Neuronal stem cell (in vitro differentiated cells): ENCODE data around the gene SHH.

Source experiments
- DNase-seq: peaks from one replicate; pipeline ENCODE4 v3.0.0-alpha.2; 2013; ENCODE audit warnings: low spot score
- H2AFZ ChIP-seq: one replicate; pipeline ENCODE4 v1.6.1; 2013; ENCODE audit warnings: mild to moderate bottlenecking, low read length, inconsistent platforms
- H2AK5ac ChIP-seq: 2 replicates; pipeline ENCODE4 v1.6.1; 2013; ENCODE audit warnings: low read depth, mild to moderate bottlenecking, inconsistent platforms, low read length, moderate library complexity, mixed read lengths
- H2BK120ac ChIP-seq: 2 replicates; pipeline ENCODE4 v1.6.1; 2013; ENCODE audit warnings: low read depth, mild to moderate bottlenecking, inconsistent platforms, low read length, moderate library complexity, mixed read lengths
- H2BK12ac ChIP-seq: one replicate; pipeline ENCODE4 v1.6.1; 2013; ENCODE audit warnings: low read length, inconsistent platforms
- H2BK15ac ChIP-seq: 2 replicates; pipeline ENCODE4 v1.6.1; 2013; ENCODE audit warnings: mild to moderate bottlenecking, low read length, inconsistent platforms, mixed read lengths
- H2BK5ac ChIP-seq: one replicate; pipeline ENCODE4 v1.6.1; 2013; ENCODE audit warnings: inconsistent platforms, mild to moderate bottlenecking, low read length, moderate library complexity
- H3K14ac ChIP-seq: one replicate; pipeline ENCODE4 v1.6.1; 2013; ENCODE audit warnings: low read length, inconsistent platforms
- H3K18ac ChIP-seq: 2 replicates; pipeline ENCODE4 v1.6.1; 2013; ENCODE audit warnings: low read length, inconsistent platforms
- H3K23ac ChIP-seq: 2 replicates; pipeline ENCODE4 v1.6.1; 2013; ENCODE audit warnings: low read depth, mild to moderate bottlenecking, mixed read lengths, low read length, inconsistent platforms; ENCODE audit not compliant: poor library complexity
- H3K27ac ChIP-seq: replicated peaks from 3 replicates; pipeline ENCODE4 v1.5.1; 2013; ENCODE audit warnings: low read length, inconsistent platforms
- H3K27me3 ChIP-seq, 3 experiments: 2 replicates each; pipeline ENCODE4 v1.6.1; 2013; ENCODE audit warnings: low read length in 3 of 3, mild to moderate bottlenecking in 2 of 3, inconsistent platforms in 1 of 3, low read depth in 1 of 3, mixed read lengths in 1 of 3, moderate library complexity in 1 of 3; ENCODE audit not compliant: control insufficient read depth in 3 of 3, insufficient read depth in 3 of 3
- H3K36me3 ChIP-seq, 2 donors: replicated peaks in 1 of 2; 2 replicates each; pipeline ENCODE4 v1.6.1; 2013; ENCODE audit warnings: low read length in 2 of 2; ENCODE audit not compliant: control insufficient read depth in 2 of 2, insufficient read depth in 2 of 2
- H3K4ac ChIP-seq: 2 replicates; pipeline ENCODE4 v1.6.1; 2013; ENCODE audit warnings: inconsistent platforms, mild to moderate bottlenecking, low read length, moderate library complexity
- H3K4me1 ChIP-seq, 2 donors: 1 replicate in 1 of 2; 2 replicates in 1 of 2; pipeline ENCODE4 v1.6.1; 2013; ENCODE audit warnings: low read length in 2 of 2, low read depth in 1 of 2; ENCODE audit not compliant: control insufficient read depth in 2 of 2, insufficient read depth in 1 of 2
- H3K4me2 ChIP-seq: one replicate; pipeline ENCODE4 v1.6.1; 2013; ENCODE audit warnings: mild to moderate bottlenecking, low read length, inconsistent platforms; ENCODE audit not compliant: insufficient read depth, poor library complexity, severe bottlenecking
- H3K4me3 ChIP-seq, 2 donors: 2 replicates each; pipeline ENCODE4 v1.5.1; 2013; ENCODE audit warnings: low read length in 2 of 2, mild to moderate bottlenecking in 2 of 2, inconsistent platforms in 1 of 2, moderate library complexity in 1 of 2
- H3K79me1 ChIP-seq: one replicate; pipeline ENCODE4 v1.6.1; 2013; ENCODE audit warnings: low read depth, mild to moderate bottlenecking, inconsistent platforms, low read length, moderate library complexity
- H3K9ac ChIP-seq: one replicate; pipeline ENCODE4 v1.6.1; 2013; ENCODE audit warnings: mild to moderate bottlenecking, low read depth, low read length, inconsistent platforms; ENCODE audit not compliant: poor library complexity
- H3K9me3 ChIP-seq, 2 donors: replicated peaks in 1 of 2; 2 replicates each; pipeline versions ENCODE3 to v1.6.1; 2013; ENCODE audit warnings: low read length in 2 of 2, mild to moderate bottlenecking in 2 of 2, inconsistent platforms in 1 of 2, low read depth in 1 of 2, mixed read lengths in 1 of 2, moderate library complexity in 1 of 2; ENCODE audit not compliant: control insufficient read depth in 2 of 2, insufficient read depth in 1 of 2
- H4K8ac ChIP-seq: one replicate; pipeline ENCODE4 v1.6.1; 2013; ENCODE audit warnings: low read depth, mild to moderate bottlenecking, inconsistent platforms, low read length, moderate library complexity
- H4K91ac ChIP-seq: one replicate; pipeline ENCODE4 v1.6.1; 2013; ENCODE audit warnings: low read length, low read depth, mild to moderate bottlenecking, inconsistent platforms; ENCODE audit not compliant: poor library complexity
- WGBS, 2 donors: extraction: QIAGEN DNeasy Blood & Tissue Kit; methylation state at CpG; one replicate each; pipeline ENCODE4 v1.1.7; 2013; ENCODE audit warnings: missing lambda C conversion rate in 2 of 2, mixed read lengths in 1 of 2; ENCODE audit not compliant: insufficient read length in 2 of 2, insufficient replicate concordance in 1 of 2; ENCODE audit errors: extremely low coverage in 2 of 2; 5-methylcytosine and 5-hydroxymethylcytosine counted together

The SHH gene

GRCh38 chr7:155785536-155785935 is 26.7 kb downstream of the SHH start:
- H2BK5ac ChIP-seq, result no peak overlapping the region
- H2AK5ac ChIP-seq, result no peak overlapping the region
- H3K14ac ChIP-seq, result no peak overlapping the region
- no peak overlapping the region for H3K9ac ChIP-seq
- H3K4ac ChIP-seq, result no peak overlapping the region
- H4K91ac ChIP-seq, result no peak overlapping the region
- peaks cover 0 to 6% of the 10 kb centered on the region in 2 donors for H3K4me1 ChIP-seq
- H3K18ac ChIP-seq, result no peak overlapping the region
- no peak for DNase-seq
- no peak overlapping the region for H3K4me3 ChIP-seq
- H2AFZ ChIP-seq, result no peak overlapping the region
- no peak overlapping the region for H3K27ac ChIP-seq
- H3K27me3 ChIP-seq, result peaks cover 0 to 6% (median 0%) of the 10 kb centered on the region in 3 experiments
- no peak overlapping the region for H2BK12ac ChIP-seq
- H3K9me3 ChIP-seq, result peaks cover 0 to 3% of the 10 kb centered on the region in 2 donors
- H3K23ac ChIP-seq, result no peak overlapping the region
- H3K4me2 ChIP-seq, result no peak overlapping the region
- WGBS, 2 donors, result no CpG with 5 or more reads among the region's 10 CpGs
- no peak overlapping the region for H4K8ac ChIP-seq
- peaks cover 7 to 39% of the 10 kb centered on the region in 2 donors for H3K36me3 ChIP-seq
- H2BK120ac ChIP-seq, result no peak overlapping the region
- H3K79me1 ChIP-seq, result no peaks in the 10 kb centered on the region
- H2BK15ac ChIP-seq, result no peak overlapping the region

- Histone ChIP-seq H3K18ac (no peak overlapping the region), H3K27ac (no peak overlapping the region), H2BK12ac (no peak overlapping the region), H2BK5ac (no peak overlapping the region), H3K4me2 (no peak overlapping the region), H3K23ac (peak overlapping the region; percentile 80), H2BK120ac (no peak overlapping the region), H2AFZ (no peak overlapping the region), H2AK5ac (no peak overlapping the region), H3K14ac (no peak overlapping the region), H3K4ac (no peak overlapping the region), H2BK15ac (no peak overlapping the region), H3K9ac (no peak overlapping the region), H3K4me1 (peaks cover 0 to 2% of the 10 kb centered on the region in 2 donors), H4K8ac (no peak overlapping the region), H3K79me1 (no peaks in the 10 kb centered on the region), H3K4me3 (no peak overlapping the region), H4K91ac (no peak overlapping the region), H3K27me3 (peaks cover 0 to 6% (median 0%) of the 10 kb centered on the region in 3 experiments), H3K36me3 (peaks cover 7 to 70% of the 10 kb centered on the region in 2 donors), H3K9me3 (peaks cover 0 to 3% of the 10 kb centered on the region in 2 donors)
- no CpG with 5 or more reads among the region's 10 CpGs for WGBS, 2 donors
- DNase-seq, result no peak
Observed at GRCh38 chr7:155782466-155782865, 29.8 kb downstream of the SHH start.

GRCh38 chr7:155781433-155781832 is 30.8 kb downstream of the SHH start:
- Histone ChIP-seq H3K4ac (no peak overlapping the region), H3K36me3 (peaks cover 15 to 80% of the 10 kb centered on the region in 2 donors)

GRCh38 chr7:155780884-155781283 is 31.4 kb downstream of the SHH start:
- H3K9me3 ChIP-seq, result peaks cover 0 to 4% of the 10 kb centered on the region in 2 donors
- no peak overlapping the region for H3K9ac ChIP-seq
- H3K14ac ChIP-seq, result no peak overlapping the region
- peak overlapping the region in 1 of 2 donors; percentile 12 for H3K4me3 ChIP-seq
- no peak overlapping the region for H2BK120ac ChIP-seq
- H2BK15ac ChIP-seq, result no peak overlapping the region
- H3K79me1 ChIP-seq, result no peaks in the 10 kb centered on the region
- H4K91ac ChIP-seq, result no peak overlapping the region
- no peak overlapping the region for H3K4ac ChIP-seq
- H2AK5ac ChIP-seq, result no peak overlapping the region
- no peak overlapping the region for H2AFZ ChIP-seq
- H3K36me3 ChIP-seq, result peaks cover 18 to 85% of the 10 kb centered on the region in 2 donors
- H3K27me3 ChIP-seq, result no peaks in the 10 kb centered on the region
- no CpG with 5 or more reads among the region's 24 CpGs for WGBS, 2 donors
- DNase-seq, result no peak
- no peak overlapping the region for H4K8ac ChIP-seq
- no peaks in the 10 kb centered on the region for H3K4me1 ChIP-seq
- no peak overlapping the region for H3K4me2 ChIP-seq
- H3K27ac ChIP-seq, result no peak overlapping the region
- no peak overlapping the region for H2BK5ac ChIP-seq
- peak overlapping the region; percentile 8 for H3K23ac ChIP-seq
- H2BK12ac ChIP-seq, result no peak overlapping the region
- no peak overlapping the region for H3K18ac ChIP-seq

More at GRCh38 chr7:155781433-155781832, 30.8 kb downstream of the SHH start:
- Histone ChIP-seq H3K9ac (no peak overlapping the region), H3K18ac (no peak overlapping the region), H2BK120ac (no peak overlapping the region), H3K4me3 (no peak overlapping the region), H3K9me3 (peaks cover 0 to 4% of the 10 kb centered on the region in 2 donors), H3K14ac (no peak overlapping the region), H3K27me3 (no peaks in the 10 kb centered on the region), H2AK5ac (no peak overlapping the region), H2BK5ac (no peak overlapping the region), H3K79me1 (no peaks in the 10 kb centered on the region), H3K4me1 (no peaks in the 10 kb centered on the region), H3K23ac (no peak overlapping the region), H2AFZ (no peak overlapping the region), H4K8ac (no peak overlapping the region), H4K91ac (no peak overlapping the region), H2BK15ac (no peak overlapping the region), H3K27ac (no peak overlapping the region), H2BK12ac (no peak overlapping the region), H3K4me2 (no peak overlapping the region)
- DNase-seq, result no peak
- WGBS, 2 donors, result no CpG with 5 or more reads among the region's 20 CpGs
